ENCODE measurements around the gene SLC7A4. TPM values are rescaled to one million over a fixed set of nuclear protein-coding genes. Genes with fewer than 3 reads are reported as not detected.

Gene SLC7A4
- total RNA-seq, 4 donors from 2014 or later = 0.23 to 1.2 (median 0.37) TPM

GRCh38 chr22:20979243-20979809 lies 53.0 kb downstream of the SLC7A4 start:
- WGBS, 2 donors (ENCODE audit: low coverage in 1 of 2) = 0% methylated on average over 1 of the region's 39 CpGs; no CpG with 5 or more reads in 1 of the 2 donors
- no peaks in the 10 kb centered on the region for H3K27me3 ChIP-seq
- peak; percentile 59 for ATAC-seq
- H3K27ac ChIP-seq = peak overlapping the region in 3 of 4 donors; percentile 27 to 95 (median 94)
- peaks cover 0 to 9% (median 0%) of the 10 kb centered on the region in 3 donors for H3K9me3 ChIP-seq
- peaks cover 3 to 45% (median 32%) of the 10 kb centered on the region in 3 donors for H3K4me1 ChIP-seq
- H3K4me3 ChIP-seq = peak overlapping the region in 1 of 2 donors; percentile 40
- H3K36me3 ChIP-seq = peaks cover 0 to 7% of the 10 kb centered on the region in 2 donors
- TF ChIP-seq EP300 (IDR thresholded peaks at IDR 0.05) = no peak
- no peak for TF ChIP-seq POLR2AphosphoS5 (IDR thresholded peaks at IDR 0.05)
- no peak for TF ChIP-seq POLR2A (IDR thresholded peaks at IDR 0.05)
- no peak for TF ChIP-seq CTCF (IDR thresholded peaks at IDR 0.05)

Small RNA genes within 50 kb of the gene (small RNA-seq; reads per million reads assigned to genes)
- 0 reads per million in 4 donors for gene MIR649

Other genes with a start within 250 kb of the SLC7A4 start
- gene PI4KA, start 173.8 kb downstream of the SLC7A4 start, total RNA-seq = 100 to 1,000 TPM in 2 of 4 donors, 10 to 100 TPM in 2; 45.7 to 113 (median 87.5) TPM
- 10 to 100 TPM; 22.1 to 33.8 (median 27.1) TPM for gene SNAP29, start 173.6 kb downstream of the SLC7A4 start, total RNA-seq
- gene CRKL, start 115.2 kb downstream of the SLC7A4 start, total RNA-seq = 10 to 100 TPM; 42.5 to 55.8 (median 46.0) TPM
- 1 to 10 TPM in 2 of 4 donors, under 1 TPM in 1, not detected in 1; 0.27 to 3.2 (median 2.0) TPM for gene AIFM3, start 65.3 kb downstream of the SLC7A4 start, total RNA-seq
- 10 to 100 TPM; 45.4 to 63.0 (median 53.4) TPM for gene LZTR1, start 50.3 kb downstream of the SLC7A4 start, total RNA-seq
- gene THAP7, start 30.4 kb downstream of the SLC7A4 start, total RNA-seq = 10 to 100 TPM; 38.5 to 49.0 (median 42.5) TPM
- under 1 TPM in 3 of 4 donors, not detected in 1; 0.35 to 0.47 (median 0.40) TPM for gene P2RX6, start 17.4 kb downstream of the SLC7A4 start, total RNA-seq
- gene LRRC74B, start 13.4 kb upstream of the SLC7A4 start, total RNA-seq = not detected

Data from gastroesophageal sphincter (tissue), 4 donors.